Mammary epithelial cell (primary cell): ENCODE measurements around the gene FKBP4.

ENCODE experiments used
- CTCF ChIP-seq, 2 donors: IDR thresholded peaks in 1 of 2; conservative IDR thresholded peaks in 1 of 2; 2 replicates each; pipeline ENCODE4 v1.5.1; 2011 to 2012; ENCODE audit warnings: inconsistent platforms in 2 of 2, low read length in 2 of 2, mild to moderate bottlenecking in 2 of 2, control low read depth in 1 of 2, low read depth in 1 of 2; ENCODE audit not compliant: insufficient read depth in 1 of 2; ENCODE audit errors: extremely low read depth in 1 of 2
- EZH2 ChIP-seq: IDR thresholded peaks from 2 replicates; pipeline ENCODE4 v1.6.1; 2012; ENCODE audit warnings: low read length, inconsistent platforms, borderline replicate concordance

- no peak for TF ChIP-seq CTCF (conservative IDR thresholded peaks at IDR 0.05 in 1 of 2, IDR thresholded peaks at IDR 0.05 in 1 of 2; ENCODE audit: extremely low read depth in 1 of 2, insufficient read depth in 1 of 2, low read depth in 1 of 2, low read length in 2 of 2)
- no peak for TF ChIP-seq EZH2
Measured at GRCh38 chr12:2811801-2812200, 17.0 kb downstream of the FKBP4 start.
